ENCODE data around the gene ROBO1. TPM values are rescaled to one million over a fixed set of nuclear protein-coding genes. Genes with fewer than 3 reads are reported as not detected.

Gene ROBO1
- total RNA-seq, 1 donor = 0.42 TPM

- Histone ChIP-seq H3K27me3 (ENCODE audit: insufficient read depth, low read length) (no peaks in the 10 kb centered on the region), H3K4me3 (ENCODE audit: low read length) (no peak overlapping the region), H3K9me3 (ENCODE audit: low read depth, low read length) (no peaks in the 10 kb centered on the region), H3K4me1 (ENCODE audit: insufficient read depth, low read length) (no peaks in the 10 kb centered on the region)
These were observed 38.7 kb downstream of the ROBO1 start for GRCh38 chr3:79729096-79729495.

- no peaks in the 10 kb centered on the region for H3K4me1 ChIP-seq (ENCODE audit: insufficient read depth, low read length)
- H3K9me3 ChIP-seq (ENCODE audit: low read depth, low read length) = no peaks in the 10 kb centered on the region
- H3K4me3 ChIP-seq (ENCODE audit: low read length) = no peak overlapping the region
- no peaks in the 10 kb centered on the region for H3K27me3 ChIP-seq (ENCODE audit: insufficient read depth, low read length)
These were observed 41.0 kb downstream of the ROBO1 start for GRCh38 chr3:79726786-79727185.

GRCh38 chr3:79724206-79724605 lies 43.6 kb downstream of the ROBO1 start:
- Histone ChIP-seq H3K4me1 (ENCODE audit: insufficient read depth, low read length) (no peaks in the 10 kb centered on the region), H3K9me3 (ENCODE audit: low read depth, low read length) (no peaks in the 10 kb centered on the region), H3K27me3 (ENCODE audit: insufficient read depth, low read length) (no peaks in the 10 kb centered on the region), H3K4me3 (ENCODE audit: low read length) (no peak overlapping the region)

GRCh38 chr3:79690072-79690471 lies 77.7 kb downstream of the ROBO1 start:
- Histone ChIP-seq H3K4me1 (ENCODE audit: insufficient read depth, low read length) (no peaks in the 10 kb centered on the region), H3K4me3 (ENCODE audit: low read length) (no peak overlapping the region), H3K27me3 (ENCODE audit: insufficient read depth, low read length) (no peaks in the 10 kb centered on the region), H3K9me3 (ENCODE audit: low read depth, low read length) (no peaks in the 10 kb centered on the region)

- H3K4me3 ChIP-seq (ENCODE audit: low read length) = no peak overlapping the region
- no peaks in the 10 kb centered on the region for H3K27me3 ChIP-seq (ENCODE audit: insufficient read depth, low read length)
- no peaks in the 10 kb centered on the region for H3K9me3 ChIP-seq (ENCODE audit: low read depth, low read length)
- no peaks in the 10 kb centered on the region for H3K4me1 ChIP-seq (ENCODE audit: insufficient read depth, low read length)
These were observed 82.7 kb downstream of the ROBO1 start for GRCh38 chr3:79685108-79685507.

- no peaks in the 10 kb centered on the region for H3K27me3 ChIP-seq (ENCODE audit: insufficient read depth, low read length)
- no peaks in the 10 kb centered on the region for H3K4me1 ChIP-seq (ENCODE audit: insufficient read depth, low read length)
- no peaks in the 10 kb centered on the region for H3K9me3 ChIP-seq (ENCODE audit: low read depth, low read length)
- no peak overlapping the region for H3K4me3 ChIP-seq (ENCODE audit: low read length)
These were observed 83.8 kb downstream of the ROBO1 start for GRCh38 chr3:79684041-79684440.

- Histone ChIP-seq H3K4me1 (ENCODE audit: insufficient read depth, low read length) (no peaks in the 10 kb centered on the region), H3K27me3 (ENCODE audit: insufficient read depth, low read length) (no peaks in the 10 kb centered on the region), H3K9me3 (ENCODE audit: low read depth, low read length) (peaks cover 4% of the 10 kb centered on the region), H3K4me3 (ENCODE audit: low read length) (no peak overlapping the region)
These were observed 95.1 kb downstream of the ROBO1 start for GRCh38 chr3:79672731-79673130.

GRCh38 chr3:79672075-79672474 lies 95.7 kb downstream of the ROBO1 start:
- no peak overlapping the region for H3K4me3 ChIP-seq (ENCODE audit: low read length)
- H3K4me1 ChIP-seq (ENCODE audit: insufficient read depth, low read length) = no peaks in the 10 kb centered on the region
- no peaks in the 10 kb centered on the region for H3K27me3 ChIP-seq (ENCODE audit: insufficient read depth, low read length)
- peaks cover 4% of the 10 kb centered on the region for H3K9me3 ChIP-seq (ENCODE audit: low read depth, low read length)

GRCh38 chr3:79670178-79670577 lies 97.6 kb downstream of the ROBO1 start:
- Histone ChIP-seq H3K27me3 (ENCODE audit: insufficient read depth, low read length) (no peaks in the 10 kb centered on the region), H3K4me3 (ENCODE audit: low read length) (no peak overlapping the region), H3K4me1 (ENCODE audit: insufficient read depth, low read length) (no peaks in the 10 kb centered on the region), H3K9me3 (ENCODE audit: low read depth, low read length) (peaks cover 4% of the 10 kb centered on the region)

GRCh38 chr3:79664455-79664854 lies 103.3 kb downstream of the ROBO1 start:
- Histone ChIP-seq H3K9me3 (ENCODE audit: low read depth, low read length) (peaks cover 2% of the 10 kb centered on the region), H3K27me3 (ENCODE audit: insufficient read depth, low read length) (no peaks in the 10 kb centered on the region), H3K4me1 (ENCODE audit: insufficient read depth, low read length) (no peaks in the 10 kb centered on the region), H3K4me3 (ENCODE audit: low read length) (no peak overlapping the region)

- Histone ChIP-seq H3K4me1 (ENCODE audit: insufficient read depth, low read length) (no peaks in the 10 kb centered on the region), H3K9me3 (ENCODE audit: low read depth, low read length) (no peaks in the 10 kb centered on the region), H3K4me3 (ENCODE audit: low read length) (no peak overlapping the region), H3K27me3 (ENCODE audit: insufficient read depth, low read length) (no peaks in the 10 kb centered on the region)
These were observed 105.9 kb downstream of the ROBO1 start for GRCh38 chr3:79661896-79662295.

- no peaks in the 10 kb centered on the region for H3K27me3 ChIP-seq (ENCODE audit: insufficient read depth, low read length)
- no peaks in the 10 kb centered on the region for H3K9me3 ChIP-seq (ENCODE audit: low read depth, low read length)
- no peak overlapping the region for H3K4me3 ChIP-seq (ENCODE audit: low read length)
- no peaks in the 10 kb centered on the region for H3K4me1 ChIP-seq (ENCODE audit: insufficient read depth, low read length)
These were observed 110.7 kb downstream of the ROBO1 start for GRCh38 chr3:79657076-79657475.

- Histone ChIP-seq H3K27me3 (ENCODE audit: insufficient read depth, low read length) (no peaks in the 10 kb centered on the region), H3K4me3 (ENCODE audit: low read length) (no peak overlapping the region), H3K9me3 (ENCODE audit: low read depth, low read length) (no peaks in the 10 kb centered on the region), H3K4me1 (ENCODE audit: insufficient read depth, low read length) (no peaks in the 10 kb centered on the region)
These were observed 113.8 kb downstream of the ROBO1 start for GRCh38 chr3:79654019-79654418.

GRCh38 chr3:79653266-79653830 lies 114.5 kb downstream of the ROBO1 start:
- no peak overlapping the region for H3K4me3 ChIP-seq (ENCODE audit: low read length)
- no peaks in the 10 kb centered on the region for H3K4me1 ChIP-seq (ENCODE audit: insufficient read depth, low read length)
- H3K9me3 ChIP-seq (ENCODE audit: low read depth, low read length) = no peaks in the 10 kb centered on the region
- H3K27me3 ChIP-seq (ENCODE audit: insufficient read depth, low read length) = no peaks in the 10 kb centered on the region

GRCh38 chr3:79651536-79652065 lies 116.2 kb downstream of the ROBO1 start:
- Histone ChIP-seq H3K4me1 (ENCODE audit: insufficient read depth, low read length) (no peaks in the 10 kb centered on the region), H3K9me3 (ENCODE audit: low read depth, low read length) (peaks cover 4% of the 10 kb centered on the region), H3K27me3 (ENCODE audit: insufficient read depth, low read length) (no peaks in the 10 kb centered on the region), H3K4me3 (ENCODE audit: low read length) (no peak overlapping the region)

- H3K4me3 ChIP-seq (ENCODE audit: low read length) = no peak overlapping the region
- no peaks in the 10 kb centered on the region for H3K27me3 ChIP-seq (ENCODE audit: insufficient read depth, low read length)
- H3K9me3 ChIP-seq (ENCODE audit: low read depth, low read length) = peaks cover 5% of the 10 kb centered on the region
- H3K4me1 ChIP-seq (ENCODE audit: insufficient read depth, low read length) = no peaks in the 10 kb centered on the region
These were observed 127.9 kb downstream of the ROBO1 start for GRCh38 chr3:79639855-79640254.
